AG09309 (cell line): Measurements from ENCODE around the gene BAZ1A.
A peak's percentile ranks its signal among the peaks of the same experiment; 100 is the strongest.

Source experiments
- DNase-seq: peaks from one replicate; pipeline ENCODE4 v3.0.0-alpha.2; 2010; ENCODE audit warnings: low read depth
- H3K4me3 ChIP-seq: 2 replicates; pipeline ENCODE4 v1.5.1; 2011; ENCODE audit warnings: mild to moderate bottlenecking, low read depth, low read length, moderate library complexity; ENCODE audit not compliant: control insufficient read depth
- CTCF ChIP-seq: IDR thresholded peaks from 2 replicates; pipeline ENCODE4 v1.5.1; 2011; ENCODE audit warnings: mild to moderate bottlenecking, low read depth, low read length, inconsistent platforms; ENCODE audit not compliant: insufficient read depth, control insufficient read depth; ENCODE audit errors: missing control alignments

BAZ1A gene

GRCh38 chr14:34713681-34714319 lies 161.4 kb downstream of the BAZ1A start:
- DNase-seq: no peak
- TF ChIP-seq CTCF: no peak
- peak overlapping the region; percentile 76 for H3K4me3 ChIP-seq

DNA sequence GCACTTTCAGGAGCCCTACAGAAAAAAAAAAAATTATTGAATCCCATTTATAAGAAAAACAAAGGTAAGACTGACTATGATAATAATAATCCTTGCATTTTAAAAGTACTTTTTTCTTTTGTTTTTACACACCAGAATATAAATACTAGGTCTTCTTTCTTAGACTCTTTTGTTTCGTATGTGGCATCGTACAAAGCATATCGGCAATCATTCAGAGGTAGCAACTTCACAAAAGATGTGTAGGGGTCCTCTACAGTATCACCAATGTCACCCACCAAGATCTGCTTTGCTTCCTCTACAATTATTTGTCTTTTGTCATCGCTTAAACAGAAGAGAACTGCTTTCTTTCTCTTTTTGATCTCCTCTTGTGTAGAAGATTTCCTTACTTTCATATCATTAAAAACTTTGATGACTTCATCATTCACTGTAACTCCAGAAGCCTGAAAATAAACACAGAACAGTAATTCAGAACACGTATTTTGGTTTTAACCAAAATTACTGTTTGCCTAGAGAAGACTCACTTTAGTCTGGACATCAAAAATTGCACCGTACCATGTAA lies 162.0 kb downstream of the BAZ1A start:
- peak overlapping the region; percentile 76 for H3K4me3 ChIP-seq

GRCh38 chr14:34711796-34712712 lies 163.1 kb downstream of the BAZ1A start:
- H3K4me3 ChIP-seq: no peak overlapping the region
- no peak for TF ChIP-seq CTCF
- DNase-seq: no peak

More for the DNA sequence above, 162.0 kb downstream of the BAZ1A start:
- no peak for TF ChIP-seq CTCF
- no peak for DNase-seq

DNA sequence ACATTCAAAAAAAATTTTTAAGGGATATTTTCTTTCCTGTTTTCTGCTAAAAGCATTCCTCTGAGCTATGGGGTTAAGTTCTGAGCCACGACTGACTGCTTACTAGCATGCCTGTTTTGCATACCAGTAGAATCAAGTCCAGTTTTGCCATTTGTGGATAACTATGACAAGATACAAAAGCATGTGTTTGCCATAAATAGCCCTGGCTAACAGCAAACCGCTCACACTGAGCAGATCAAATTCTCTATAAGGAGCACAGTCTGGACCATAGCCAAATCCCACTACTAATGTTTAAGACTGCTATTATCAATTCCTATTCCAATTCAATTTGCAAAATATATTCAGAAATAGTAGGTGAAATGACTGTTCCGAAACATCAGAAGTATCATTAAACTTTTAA lies 164.0 kb downstream of the BAZ1A start:
- no peak overlapping the region for H3K4me3 ChIP-seq
- DNase-seq: peak; percentile 76
- TF ChIP-seq CTCF: no peak

GRCh38 chr14:34710744-34711143 lies 164.4 kb downstream of the BAZ1A start:
- no peak for TF ChIP-seq CTCF
- no peak overlapping the region for H3K4me3 ChIP-seq
- no peak for DNase-seq

DNA sequence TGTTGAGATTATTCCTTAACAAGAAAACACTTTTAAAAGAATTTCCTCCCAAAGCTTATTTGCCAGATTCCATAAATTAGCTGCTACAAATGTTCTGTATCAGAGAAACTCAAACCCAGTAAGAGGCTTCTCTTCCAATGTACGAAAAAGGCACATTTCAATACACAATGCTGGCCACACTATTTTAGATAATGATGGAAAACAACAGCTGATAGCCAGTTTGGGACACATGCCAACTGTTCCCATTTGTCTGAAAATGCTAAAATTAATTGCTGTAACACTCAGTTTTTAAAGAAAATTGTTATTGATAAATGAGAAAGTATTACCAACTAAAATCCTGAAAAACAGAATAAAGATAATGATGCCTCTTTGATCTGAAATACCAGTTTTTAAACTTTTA lies 165.2 kb downstream of the BAZ1A start:
- DNase-seq: no peak
- H3K4me3 ChIP-seq: no peak overlapping the region
- no peak for TF ChIP-seq CTCF
